PFSK-1 (cell line): ENCODE measurements around the gene CIAO2B.

Experiments used
- FOXP2 ChIP-seq: optimal IDR thresholded peaks from 2 replicates; pipeline ENCODE3; 2011; ENCODE audit warnings: borderline replicate concordance, control low read depth, inconsistent platforms; ENCODE audit not compliant: insufficient read depth; ENCODE audit errors: extremely low read length, extremely low read depth
- POLR2AphosphoS5 ChIP-seq: IDR thresholded peaks from 2 replicates; pipeline ENCODE4 v1.6.1; 2012; ENCODE audit warnings: low read depth, mild to moderate bottlenecking, control low read depth, low read length, moderate library complexity
- SIN3A ChIP-seq: IDR thresholded peaks from 2 replicates; pipeline ENCODE4 v1.6.1; 2012; ENCODE audit warnings: mild to moderate bottlenecking, low read length, moderate library complexity, borderline replicate concordance; ENCODE audit not compliant: insufficient read depth
- TAF1 ChIP-seq: IDR thresholded peaks from 2 replicates; pipeline ENCODE4 v1.6.1; 2012; ENCODE audit warnings: low read length, control low read depth, borderline replicate concordance; ENCODE audit not compliant: insufficient read depth
- TF ChIP-seq, protein P1 (sequence below), 2 experiments: IDR thresholded peaks; 2 replicates each; pipeline versions ENCODE4 v1.6.1 to v1.8.0; 2011 to 2012; ENCODE audit warnings: low read depth in 2 of 2, low read length in 2 of 2, control low read depth in 1 of 2, inconsistent platforms in 1 of 2, mild to moderate bottlenecking in 1 of 2, moderate library complexity in 1 of 2; ENCODE audit not compliant: insufficient read depth in 1 of 2

Gene CIAO2B

DNA sequence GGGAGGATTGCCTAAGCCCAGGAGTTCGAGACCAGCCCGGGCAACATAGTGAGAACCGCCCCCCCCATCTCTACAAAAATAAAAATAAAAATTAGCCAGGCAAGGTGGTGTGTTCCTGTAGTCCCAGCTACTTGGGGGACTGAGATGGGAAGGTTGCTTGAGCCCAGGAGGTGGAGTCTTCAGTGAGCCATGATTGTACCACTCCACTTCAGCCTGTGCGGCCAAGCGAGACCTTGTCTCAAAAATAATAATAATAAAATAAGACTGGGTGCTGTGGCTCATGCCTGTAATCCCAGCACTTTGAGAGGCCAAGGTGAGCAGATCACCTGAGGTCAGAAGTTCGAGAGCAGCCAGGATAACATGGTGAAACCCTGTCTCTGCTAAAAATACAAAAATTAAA, 42.4 kb downstream of the CIAO2B start:
- no peak for TF ChIP-seq POLR2AphosphoS5
- TF ChIP-seq, protein P1, sequence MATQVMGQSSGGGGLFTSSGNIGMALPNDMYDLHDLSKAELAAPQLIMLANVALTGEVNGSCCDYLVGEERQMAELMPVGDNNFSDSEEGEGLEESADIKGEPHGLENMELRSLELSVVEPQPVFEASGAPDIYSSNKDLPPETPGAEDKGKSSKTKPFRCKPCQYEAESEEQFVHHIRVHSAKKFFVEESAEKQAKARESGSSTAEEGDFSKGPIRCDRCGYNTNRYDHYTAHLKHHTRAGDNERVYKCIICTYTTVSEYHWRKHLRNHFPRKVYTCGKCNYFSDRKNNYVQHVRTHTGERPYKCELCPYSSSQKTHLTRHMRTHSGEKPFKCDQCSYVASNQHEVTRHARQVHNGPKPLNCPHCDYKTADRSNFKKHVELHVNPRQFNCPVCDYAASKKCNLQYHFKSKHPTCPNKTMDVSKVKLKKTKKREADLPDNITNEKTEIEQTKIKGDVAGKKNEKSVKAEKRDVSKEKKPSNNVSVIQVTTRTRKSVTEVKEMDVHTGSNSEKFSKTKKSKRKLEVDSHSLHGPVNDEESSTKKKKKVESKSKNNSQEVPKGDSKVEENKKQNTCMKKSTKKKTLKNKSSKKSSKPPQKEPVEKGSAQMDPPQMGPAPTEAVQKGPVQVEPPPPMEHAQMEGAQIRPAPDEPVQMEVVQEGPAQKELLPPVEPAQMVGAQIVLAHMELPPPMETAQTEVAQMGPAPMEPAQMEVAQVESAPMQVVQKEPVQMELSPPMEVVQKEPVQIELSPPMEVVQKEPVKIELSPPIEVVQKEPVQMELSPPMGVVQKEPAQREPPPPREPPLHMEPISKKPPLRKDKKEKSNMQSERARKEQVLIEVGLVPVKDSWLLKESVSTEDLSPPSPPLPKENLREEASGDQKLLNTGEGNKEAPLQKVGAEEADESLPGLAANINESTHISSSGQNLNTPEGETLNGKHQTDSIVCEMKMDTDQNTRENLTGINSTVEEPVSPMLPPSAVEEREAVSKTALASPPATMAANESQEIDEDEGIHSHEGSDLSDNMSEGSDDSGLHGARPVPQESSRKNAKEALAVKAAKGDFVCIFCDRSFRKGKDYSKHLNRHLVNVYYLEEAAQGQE (IDR thresholded peaks at IDR 0.05; ENCODE audit: insufficient read depth in 1 of 2, low read depth in 2 of 2, low read length in 2 of 2) = no peak
- TF ChIP-seq SIN3A = no peak
- no peak for TF ChIP-seq TAF1
- TF ChIP-seq FOXP2 = no peak

DNA sequence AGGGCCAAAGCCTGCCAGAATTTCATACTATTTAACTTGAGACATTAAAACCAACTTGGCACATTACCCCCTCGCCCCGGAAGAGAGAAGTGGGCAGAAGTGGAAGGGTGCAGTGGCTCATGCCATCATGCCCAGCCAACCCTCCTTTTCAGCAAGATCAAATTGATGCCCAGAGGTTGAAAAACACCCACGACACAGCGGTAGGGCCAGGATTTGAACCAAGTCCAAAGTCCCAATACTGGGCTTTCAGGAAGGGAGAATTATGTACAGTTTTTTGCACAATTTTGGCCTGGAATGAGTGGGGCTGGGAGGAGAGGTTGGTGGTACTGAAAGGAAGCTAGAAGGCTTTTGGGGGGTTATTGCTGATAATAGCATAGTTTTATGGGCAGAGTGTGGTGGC, 42.8 kb downstream of the CIAO2B start:
- TF ChIP-seq, protein P1 (IDR thresholded peaks at IDR 0.05; ENCODE audit: insufficient read depth in 1 of 2, low read depth in 2 of 2, low read length in 2 of 2) = no peak
- no peak for TF ChIP-seq SIN3A
- TF ChIP-seq FOXP2 = no peak
- no peak for TF ChIP-seq POLR2AphosphoS5
- no peak for TF ChIP-seq TAF1

DNA sequence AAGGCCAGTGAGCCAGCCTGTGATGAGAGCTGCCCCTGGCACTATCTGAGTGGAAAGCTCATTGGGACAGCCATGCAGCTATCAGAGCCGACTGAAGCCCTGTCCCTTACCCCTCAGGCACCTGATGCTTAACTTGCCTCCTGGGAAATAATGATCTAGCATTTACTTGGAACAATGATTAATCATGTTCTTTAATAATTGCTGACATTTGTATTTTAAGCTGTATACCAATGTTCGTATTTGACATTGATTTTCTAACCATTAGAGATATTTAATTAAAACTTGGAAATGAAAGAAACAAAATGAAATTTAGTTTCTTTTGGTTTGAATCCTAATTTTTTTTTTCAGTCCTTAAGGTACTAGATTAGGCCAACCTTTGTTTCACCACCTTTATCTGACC, 43.4 kb downstream of the CIAO2B start:
- TF ChIP-seq SIN3A (no peak), TAF1 (no peak), POLR2AphosphoS5 (no peak), FOXP2 (no peak)
- TF ChIP-seq, protein P1 (IDR thresholded peaks at IDR 0.05; ENCODE audit: insufficient read depth in 1 of 2, low read depth in 2 of 2, low read length in 2 of 2) = no peak

DNA sequence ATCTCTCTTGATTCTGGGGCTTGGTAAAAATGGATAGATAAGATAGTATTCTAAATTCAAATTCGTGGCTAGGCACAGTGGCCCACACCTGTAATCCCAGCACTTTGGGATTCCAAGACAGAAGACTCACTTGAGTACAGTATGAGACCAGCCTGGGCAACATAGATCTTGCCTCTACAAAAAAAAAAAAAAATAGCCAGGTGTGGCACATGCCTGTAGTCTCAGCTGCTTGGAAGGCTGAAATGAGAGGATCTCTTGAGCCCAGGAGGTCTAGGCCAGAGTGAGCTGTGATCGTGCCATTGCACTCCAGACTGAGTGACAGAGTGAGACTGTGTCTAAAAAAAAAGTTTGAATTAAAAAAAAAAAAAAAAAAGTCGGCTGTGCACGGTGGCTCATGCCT, 44.6 kb downstream of the CIAO2B start:
- TF ChIP-seq TAF1 (no peak), FOXP2 (no peak), SIN3A (no peak), POLR2AphosphoS5 (no peak)
- TF ChIP-seq, protein P1 (IDR thresholded peaks at IDR 0.05; ENCODE audit: insufficient read depth in 1 of 2, low read depth in 2 of 2, low read length in 2 of 2) = no peak

DNA sequence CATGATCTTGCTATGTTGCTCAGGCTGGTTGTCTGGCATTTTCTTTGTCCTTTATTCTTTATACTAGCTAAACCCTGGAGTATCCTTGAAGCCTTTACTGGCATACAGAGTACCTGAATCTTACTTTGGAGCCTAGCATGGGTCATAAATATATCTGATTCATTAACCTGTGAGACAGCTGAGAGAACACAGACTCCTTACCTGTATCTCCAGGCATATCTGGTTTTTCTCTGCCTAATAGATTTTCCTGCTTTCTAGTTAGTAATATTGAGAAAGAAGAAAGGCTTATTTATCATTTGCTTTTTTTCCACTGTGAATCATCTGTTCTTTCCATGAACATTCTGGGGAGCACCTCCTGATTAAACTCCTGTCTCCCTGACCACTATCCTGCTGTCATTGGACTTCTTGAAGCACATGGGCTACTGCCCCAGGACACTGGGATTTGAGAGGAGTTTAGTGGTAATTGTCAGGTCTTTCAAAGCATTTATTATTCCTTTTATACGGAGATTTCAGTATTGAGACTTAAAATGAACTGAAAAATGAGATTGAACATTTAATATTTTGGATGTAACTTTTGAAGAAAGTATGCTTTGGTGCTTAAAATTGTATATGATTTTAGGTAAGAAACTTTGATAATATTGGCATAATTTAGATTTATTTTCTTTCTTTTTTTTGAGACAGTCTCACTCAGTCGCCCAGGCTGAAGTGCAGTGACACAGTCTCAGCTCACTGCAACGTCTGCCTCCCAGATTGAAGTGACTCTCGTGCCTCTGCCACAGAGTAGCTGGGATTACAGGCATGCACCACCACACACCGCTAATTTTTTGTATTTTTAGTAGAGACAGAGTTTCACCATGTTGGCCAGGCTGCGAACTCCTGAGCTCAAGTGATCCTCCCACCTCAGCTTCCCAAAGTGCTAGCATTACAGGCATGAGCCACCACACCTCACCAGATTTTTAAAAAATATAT, 45.3 kb downstream of the CIAO2B start:
- TF ChIP-seq, protein P1 (IDR thresholded peaks at IDR 0.05; ENCODE audit: insufficient read depth in 1 of 2, low read depth in 2 of 2, low read length in 2 of 2) = no peak
- no peak for TF ChIP-seq POLR2AphosphoS5
- no peak for TF ChIP-seq TAF1
- no peak for TF ChIP-seq FOXP2
- TF ChIP-seq SIN3A = no peak
